ENCODE measurements around the gene ZNF85.
"Not testable (repeated sequence)": the region's sequence is repeated elsewhere in the genome, so short reads cannot be mapped to it uniquely, and the experiment has no call there.

ZNF85 gene

GRCh38 chr19:20923077-20923871 is at the start of gene ZNF85:
Gene ZNF85, plus strand, starts transcription at chr19:20923251. Its CDS starts 150 bp downstream, at chr19:20923401.
- DNase-seq (ENCODE audit: low read depth in 2 of 2, low spot score in 1 of 2): peak; percentile 71 to 73

GRCh38 chr19:20879501-20879900 is 43.5 kb upstream of the ZNF85 start:
- no peak for DNase-seq (ENCODE audit: low read depth in 2 of 2, low spot score in 1 of 2)

GRCh38 chr19:20912973-20913372 is 10.1 kb upstream of the ZNF85 start:
- DNase-seq (ENCODE audit: low read depth in 2 of 2, low spot score in 1 of 2): no peak

- no peak for DNase-seq (ENCODE audit: low read depth in 2 of 2, low spot score in 1 of 2)
Measured at GRCh38 chr19:20925481-20925880, 2.4 kb downstream of the ZNF85 start.

GRCh38 chr19:20926796-20927195 is 3.7 kb downstream of the ZNF85 start:
- no peak for DNase-seq (ENCODE audit: low read depth in 2 of 2, low spot score in 1 of 2)

GRCh38 chr19:20928371-20928770 is 5.3 kb downstream of the ZNF85 start:
- DNase-seq (ENCODE audit: low read depth in 2 of 2, low spot score in 1 of 2): no peak

GRCh38 chr19:20936322-20936947 is 13.4 kb downstream of the ZNF85 start:
- DNase-seq (ENCODE audit: low read depth in 2 of 2, low spot score in 1 of 2): not testable (repeated sequence)

- not testable (repeated sequence) for DNase-seq (ENCODE audit: low read depth in 2 of 2, low spot score in 1 of 2)
Measured at GRCh38 chr19:20952561-20953095, 29.6 kb downstream of the ZNF85 start.

- DNase-seq (ENCODE audit: low read depth in 2 of 2, low spot score in 1 of 2): no peak
Measured at GRCh38 chr19:20964798-20965197, 41.7 kb downstream of the ZNF85 start.

- DNase-seq (ENCODE audit: low read depth in 2 of 2, low spot score in 1 of 2): no peak
Measured at GRCh38 chr19:20968092-20968491, 45.0 kb downstream of the ZNF85 start.

- no peak for DNase-seq (ENCODE audit: low read depth in 2 of 2, low spot score in 1 of 2)
Measured at GRCh38 chr19:20969498-20969897, 46.4 kb downstream of the ZNF85 start.

GRCh38 chr19:20969898-20970297 is 46.8 kb downstream of the ZNF85 start:
- no peak for DNase-seq (ENCODE audit: low read depth in 2 of 2, low spot score in 1 of 2)

- DNase-seq (ENCODE audit: low read depth in 2 of 2, low spot score in 1 of 2): not testable (repeated sequence)
Measured at GRCh38 chr19:20992788-20993187, 69.7 kb downstream of the ZNF85 start.

- DNase-seq (ENCODE audit: low read depth in 2 of 2, low spot score in 1 of 2): peak; percentile 67 to 69
Measured at GRCh38 chr19:20999731-21000352, 76.8 kb downstream of the ZNF85 start.
